Measurements from ENCODE around the gene RGS12.

The RGS12 gene
- total RNA-seq = 6.2 to 10.6 (median 8.3) reads per million in 4 experiments

- peak; percentile 73 for DNase-seq
Observed at GRCh38 chr4:3292571-3293400, at the start of gene RGS12. TSS of gene RGS12 (plus strand) at chr4:3293021. CDS start at chr4:3316171, 23,150 bp downstream.

- no peak for DNase-seq
Observed at GRCh38 chr4:3243136-3243780, 49.6 kb upstream of the RGS12 start.

GRCh38 chr4:3244002-3244401 is 48.8 kb upstream of the RGS12 start:
- no peak for DNase-seq

GRCh38 chr4:3244747-3245146 is 48.1 kb upstream of the RGS12 start:
- DNase-seq = no peak

GRCh38 chr4:3245676-3246075 is 47.1 kb upstream of the RGS12 start:
- DNase-seq = no peak

- DNase-seq = no peak
Observed at GRCh38 chr4:3246458-3247398, 46.1 kb upstream of the RGS12 start.

GRCh38 chr4:3247399-3248177 is 45.2 kb upstream of the RGS12 start:
- DNase-seq = no peak

- DNase-seq = no peak
Observed at GRCh38 chr4:3248178-3248480, 44.7 kb upstream of the RGS12 start.

GRCh38 chr4:3248811-3249661 is 43.8 kb upstream of the RGS12 start, which contains the start of gene MSANTD1:
TSS of gene MSANTD1 (plus strand) at chr4:3249159. CDS start at chr4:3249223, 64 bp downstream.
- no peak for DNase-seq

GRCh38 chr4:3249711-3250437 is 42.9 kb upstream of the RGS12 start:
- no peak for DNase-seq

GRCh38 chr4:3250438-3250955 is 42.3 kb upstream of the RGS12 start:
- no peak for DNase-seq

- DNase-seq = no peak
Observed at GRCh38 chr4:3250956-3251690, 41.7 kb upstream of the RGS12 start.

- no peak for DNase-seq
Observed at GRCh38 chr4:3251691-3252479, 40.9 kb upstream of the RGS12 start.

- no peak for DNase-seq
Observed at GRCh38 chr4:3252480-3252828, 40.4 kb upstream of the RGS12 start.

GRCh38 chr4:3252831-3253641 is 39.8 kb upstream of the RGS12 start:
- no peak for DNase-seq

GRCh38 chr4:3253808-3254207 is 39.0 kb upstream of the RGS12 start:
- DNase-seq = no peak

GRCh38 chr4:3254302-3255131 is 38.3 kb upstream of the RGS12 start:
- DNase-seq = no peak
